T-cell (primary cell): ENCODE measurements around the gene RAD51D. TPM values are rescaled to one million over a fixed set of nuclear protein-coding genes. Genes with fewer than 3 reads are reported as not detected.
"Not testable (repeated sequence)": the region's sequence is repeated elsewhere in the genome, so short reads cannot be mapped to it uniquely, and the experiment has no call there.

Source experiments
- ATAC-seq, 4 experiments: fragments of 200-7000 bp in 3 of 4; fragments of 150-1000 bp in 1 of 4; cut with Tn5 transposase; replicated peaks in 1 of 4; 1 replicate in 3 of 4; 2 replicates in 1 of 4; pipeline ENCODE4 v1.10.0; 2021; ENCODE audit warnings: moderate library complexity in 3 of 4, mild to moderate bottlenecking in 2 of 4, moderate number of reproducible peaks in 1 of 4
- CTCF ChIA-PET, 2 donors: fragments of 300-600 bp; sonication (Branson Sonifier 250); formaldehyde crosslinking; loops; one replicate each; lab custom pipeline; 2022; ENCODE audit warnings: antibody characterized with exemption in 2 of 2; lab: Charles Lee
- POLR2A ChIA-PET, 2 donors: fragments of 300-600 bp; sonication (Branson Sonifier 250); formaldehyde crosslinking; loops; one replicate each; lab custom pipeline; 2022; ENCODE audit warnings: antibody characterized with exemption in 2 of 2; lab: Charles Lee
- DNase-seq, 35 experiments: peaks; one replicate each; pipeline versions ENCODE4 v3.0.0 to v3.0.0-alpha.2; 2013 to 2023
- H3K27ac ChIP-seq: one replicate; pipeline ENCODE4 v1.5.1; 2013; ENCODE audit warnings: low read length
- H3K27me3 ChIP-seq, 2 experiments: replicated peaks in 1 of 2; 1 replicate in 1 of 2; 2 replicates in 1 of 2; pipeline versions ENCODE4 v1.6.1 to v1.7.0; 2013; ENCODE audit warnings: low read length in 1 of 2, mixed read lengths in 1 of 2; ENCODE audit not compliant: control insufficient read depth in 2 of 2, insufficient read depth in 2 of 2; ENCODE audit errors: extremely low read depth in 1 of 2
- H3K36me3 ChIP-seq, 2 donors: 1 replicate in 1 of 2; 2 replicates in 1 of 2; pipeline versions ENCODE4 v1.6.1 to v1.7.0; 2013; ENCODE audit warnings: low read length in 1 of 2; ENCODE audit not compliant: control insufficient read depth in 2 of 2, insufficient read depth in 1 of 2; ENCODE audit errors: extremely low read depth in 1 of 2
- H3K4me1 ChIP-seq, 2 experiments: 1 replicate in 1 of 2; 2 replicates in 1 of 2; pipeline versions ENCODE4 v1.6.1 to v1.7.0; 2013; ENCODE audit warnings: low read length in 2 of 2, mixed read lengths in 1 of 2; ENCODE audit not compliant: insufficient read depth in 2 of 2, control insufficient read depth in 1 of 2; ENCODE audit errors: extremely low read depth in 1 of 2
- H3K4me3 ChIP-seq, 2 donors: 1 replicate in 1 of 2; 2 replicates in 1 of 2; pipeline versions ENCODE4 v1.5.1 to v1.7.0; 2013; ENCODE audit warnings: mild to moderate bottlenecking in 2 of 2, low read length in 1 of 2, moderate library complexity in 1 of 2; ENCODE audit not compliant: control insufficient read depth in 1 of 2; ENCODE audit errors: extremely low read depth in 1 of 2
- H3K9me3 ChIP-seq: 2 replicates; pipeline ENCODE4 v1.7.0; 2013
- H3K27ac Mint-ChIP-seq, 2 donors: one replicate each; pipeline ENCODE4 v1.8.0; 2020 to 2021; ENCODE audit warnings: mild to moderate bottlenecking in 2 of 2, mixed read lengths in 2 of 2
- H3K27me3 Mint-ChIP-seq, 2 donors: one replicate each; pipeline ENCODE4 v1.8.0; 2021 to 2022; ENCODE audit warnings: mixed read lengths in 2 of 2
- H3K36me3 Mint-ChIP-seq: one replicate; pipeline ENCODE4 v1.8.0; 2021; ENCODE audit warnings: mixed read lengths
- H3K4me1 Mint-ChIP-seq, 3 donors: one replicate each; pipeline ENCODE4 v1.8.0; 2020 to 2022; ENCODE audit warnings: mixed read lengths in 3 of 3, mild to moderate bottlenecking in 1 of 3
- H3K4me3 Mint-ChIP-seq, 3 donors: one replicate each; pipeline ENCODE4 v1.8.0; 2020 to 2022; ENCODE audit warnings: mild to moderate bottlenecking in 3 of 3, mixed read lengths in 3 of 3, moderate library complexity in 3 of 3
- H3K9me3 Mint-ChIP-seq, 3 donors: one replicate each; pipeline ENCODE4 v1.8.0; 2020 to 2022; ENCODE audit warnings: mixed read lengths in 3 of 3
- WGBS: methylation state at CpG from one replicate; pipeline ENCODE4 v1.1.5; 2013; ENCODE audit warnings: missing lambda C conversion rate; ENCODE audit not compliant: insufficient coverage; 5-methylcytosine and 5-hydroxymethylcytosine counted together
- total RNA-seq, 35 experiments: library from RNA in 6 of 35; stranded (reverse) in 6 of 35; fragments of 120-200 nt in 1 of 35; gene quantifications; one replicate each; pipeline versions ENCODE4 v1.2.1 to v1.2.4 and lab custom pipeline; 2013 to 2026

RAD51D gene
- total RNA-seq, 5 donors from 2014 or later (not counting 1 experiment from before 2014, with no cell fraction given) = 14.6 to 29.9 (median 19.0) TPM

DNA sequence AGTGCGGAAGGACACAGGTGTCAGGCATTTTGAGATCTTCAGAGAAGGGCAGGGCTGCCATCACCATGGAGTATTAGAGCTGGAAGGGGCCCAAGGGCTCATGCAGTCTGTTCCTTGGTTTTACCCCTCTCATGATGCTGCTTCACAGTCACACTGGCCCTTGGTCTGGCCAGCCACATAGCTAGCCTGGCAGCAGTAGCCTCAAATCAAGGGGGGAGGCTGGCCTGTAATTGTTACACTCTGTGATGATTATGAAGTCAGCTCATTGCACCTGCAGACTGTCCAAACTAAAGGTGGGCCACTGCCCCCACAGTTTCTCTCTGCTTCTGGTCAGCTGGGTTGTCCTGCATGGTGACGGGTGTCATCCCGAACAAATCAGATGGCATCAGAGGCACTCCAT is 1.7 kb upstream of the RAD51D start, which contains the start of gene FNDC8:
Gene FNDC8, plus strand, starts transcription at position 301 of the 400 bp plus-strand sequence. Its CDS starts 79 bp downstream, at position 380.
- WGBS = no CpG with 5 or more reads among the region's 3 CpGs
- H3K4me3 Mint-ChIP-seq = peak within 1 kb of the TSS in 2 of 3 donors; percentile 21 to 41
- CTCF ChIA-PET = interaction anchor here (0.5 to 0.9 kb wide), 4 partner anchors 10 to 418 kb away, joined by 3 to 5 read pairs (median 4); no protein-coding TSS in a partner anchor

DNA sequence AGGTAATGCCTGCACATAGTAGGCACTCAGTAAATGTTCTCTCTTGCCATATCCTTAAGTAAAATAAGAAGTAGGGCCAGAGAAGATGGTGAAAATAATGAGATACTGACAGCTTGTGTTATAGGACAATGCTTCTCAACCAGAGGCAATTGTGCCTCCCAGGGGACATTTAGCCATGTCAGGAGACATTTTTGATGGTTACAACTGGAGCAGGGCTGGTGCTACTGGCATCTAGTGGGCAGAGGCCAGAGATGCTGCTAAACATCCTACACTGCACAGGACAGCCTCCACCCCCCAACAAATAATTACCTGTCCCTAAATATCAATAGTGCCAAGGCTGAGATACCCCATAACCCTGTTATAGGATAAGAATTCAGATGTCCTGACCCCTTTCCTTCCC is 1.7 kb downstream of the RAD51D start:
- peak overlapping the region; percentile 62 to 80 for H3K27ac Mint-ChIP-seq
- Histone ChIP-seq H3K9me3 (no peaks in the 10 kb centered on the region), H3K27me3 (no peaks in the 10 kb centered on the region), H3K4me1 (peaks cover 2 to 33% of the 10 kb centered on the region in 2 experiments), H3K36me3 (peaks cover 0 to 4% of the 10 kb centered on the region in 2 donors), H3K27ac (no peak overlapping the region), H3K4me3 (no peak overlapping the region)
- H3K4me1 Mint-ChIP-seq = peaks cover 37 to 44% (median 38%) of the 10 kb centered on the region in 3 donors
- ChIA-PET CTCF (interaction anchor here (0.9 to 3.1 kb wide), 4 partner anchors 54 to 576 kb away, joined by 3 to 18 read pairs (median 6); partner anchors contain the start of gene RFFL (in 1 of the 2)), POLR2A (interaction anchor here in 1 of 2 donors (0.6 kb wide), 3 partner anchors 26 to 585 kb away, joined by 3 to 4 read pairs (median 3); no protein-coding TSS in a partner anchor)
- ATAC-seq = no peak
- H3K9me3 Mint-ChIP-seq = no peaks in the 10 kb centered on the region
- H3K36me3 Mint-ChIP-seq = peaks cover 13% of the 10 kb centered on the region
- DNase-seq = peak in 17 of 35 experiments; percentile 7 to 51 (median 14)
- no peaks in the 10 kb centered on the region for H3K27me3 Mint-ChIP-seq
- peak overlapping the region; percentile 86 to 93 (median 88) for H3K4me3 Mint-ChIP-seq

More for the DNA sequence above, 1.7 kb upstream of the RAD51D start, which contains the start of gene FNDC8:
- Histone ChIP-seq H3K27me3 (no peaks in the 10 kb centered on the region), H3K9me3 (no peaks in the 10 kb centered on the region), H3K36me3 (peaks cover 0 to 4% of the 10 kb centered on the region in 2 donors), H3K27ac (no peak within 1 kb of the TSS), H3K4me1 (peaks cover 2 to 33% of the 10 kb centered on the region in 2 experiments), H3K4me3 (no peak within 1 kb of the TSS)
- H3K36me3 Mint-ChIP-seq = peaks cover 4% of the 10 kb centered on the region
- H3K4me1 Mint-ChIP-seq = peaks cover 28 to 30% (median 30%) of the 10 kb centered on the region in 3 donors
- POLR2A ChIA-PET = interaction anchor here in 1 of 2 donors (0.6 kb wide), 1 partner anchor 12 kb away, joined by 3 read pairs; no protein-coding TSS in a partner anchor
- H3K27ac Mint-ChIP-seq = no peak within 1 kb of the TSS
- ATAC-seq (no peak), DNase-seq (no peak)
- no peaks in the 10 kb centered on the region for H3K9me3 Mint-ChIP-seq
- no peaks in the 10 kb centered on the region for H3K27me3 Mint-ChIP-seq

DNA sequence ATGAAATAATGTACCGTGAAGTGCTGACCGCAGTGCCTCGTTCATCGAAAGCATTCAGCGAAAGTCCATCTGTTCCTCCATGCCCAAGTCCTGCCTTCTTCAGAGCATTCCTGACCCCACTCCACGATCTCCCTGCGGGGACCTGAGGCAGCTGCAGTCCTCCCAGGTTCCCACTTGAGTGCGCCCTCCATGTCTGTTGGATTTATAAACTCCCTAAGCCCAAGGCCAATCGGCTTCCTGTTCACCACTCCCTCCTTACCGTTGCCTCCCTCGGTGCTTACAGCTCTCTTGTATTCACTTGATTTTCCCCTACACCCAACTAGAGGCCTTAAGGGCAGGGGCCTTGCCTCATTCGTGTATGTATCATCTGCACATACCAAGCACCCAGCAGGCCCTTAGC is 2.8 kb downstream of the RAD51D start:
- peaks cover 2 to 33% of the 10 kb centered on the region in 2 experiments for H3K4me1 ChIP-seq
- no peak overlapping the region for H3K27ac ChIP-seq
- H3K27me3 ChIP-seq = no peaks in the 10 kb centered on the region
- Mint-ChIP-seq H3K4me3 (no peak overlapping the region), H3K9me3 (no peaks in the 10 kb centered on the region), H3K27ac (peak overlapping the region in 1 of 2 donors; percentile 12), H3K4me1 (peaks cover 37 to 44% (median 38%) of the 10 kb centered on the region in 3 donors), H3K36me3 (peaks cover 18% of the 10 kb centered on the region), H3K27me3 (no peaks in the 10 kb centered on the region)
- DNase-seq (no peak), ATAC-seq (no peak)
- H3K4me3 ChIP-seq = no peak overlapping the region
- no peaks in the 10 kb centered on the region for H3K9me3 ChIP-seq
- peaks cover 0 to 4% of the 10 kb centered on the region in 2 donors for H3K36me3 ChIP-seq
- 94% methylated on average over 12 of the region's 12 CpGs for WGBS
- POLR2A ChIA-PET = no interaction called here
- CTCF ChIA-PET = no interaction called here

DNA sequence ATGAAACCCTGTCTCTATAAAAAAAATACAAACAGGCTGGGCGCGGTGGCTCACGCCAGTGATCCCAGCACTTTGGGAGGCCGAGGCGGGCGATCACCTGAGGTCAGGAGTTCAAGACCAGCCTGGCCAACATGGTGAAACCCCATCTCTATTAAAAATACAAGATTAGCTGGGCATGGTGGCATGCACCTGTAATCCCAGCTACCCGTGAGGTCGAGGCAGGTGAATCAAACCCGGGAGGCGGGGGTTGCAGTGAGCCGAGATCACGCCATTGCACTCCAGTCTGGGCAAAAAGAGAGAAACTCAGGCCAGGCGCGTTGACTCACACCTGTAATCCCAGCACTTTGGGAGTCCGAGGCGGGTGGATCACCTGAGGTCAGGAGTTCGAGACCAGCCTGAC is 8.9 kb downstream of the RAD51D start:
- H3K27ac ChIP-seq, ATAC-seq, H3K9me3 Mint-ChIP-seq, H3K4me1 ChIP-seq, CTCF ChIA-PET, H3K9me3 ChIP-seq, H3K27me3 Mint-ChIP-seq, DNase-seq, POLR2A ChIA-PET, H3K27ac Mint-ChIP-seq, H3K4me3 Mint-ChIP-seq, H3K27me3 ChIP-seq, H3K4me3 ChIP-seq: not testable (repeated sequence)
- WGBS = 93% methylated on average over 7 of the region's 17 CpGs
- H3K36me3 Mint-ChIP-seq = peaks cover 26% of the 10 kb centered on the region
- peaks cover 2 to 11% (median 8%) of the 10 kb centered on the region in 3 donors for H3K4me1 Mint-ChIP-seq
- peaks cover 5 to 13% of the 10 kb centered on the region in 2 donors for H3K36me3 ChIP-seq

DNA sequence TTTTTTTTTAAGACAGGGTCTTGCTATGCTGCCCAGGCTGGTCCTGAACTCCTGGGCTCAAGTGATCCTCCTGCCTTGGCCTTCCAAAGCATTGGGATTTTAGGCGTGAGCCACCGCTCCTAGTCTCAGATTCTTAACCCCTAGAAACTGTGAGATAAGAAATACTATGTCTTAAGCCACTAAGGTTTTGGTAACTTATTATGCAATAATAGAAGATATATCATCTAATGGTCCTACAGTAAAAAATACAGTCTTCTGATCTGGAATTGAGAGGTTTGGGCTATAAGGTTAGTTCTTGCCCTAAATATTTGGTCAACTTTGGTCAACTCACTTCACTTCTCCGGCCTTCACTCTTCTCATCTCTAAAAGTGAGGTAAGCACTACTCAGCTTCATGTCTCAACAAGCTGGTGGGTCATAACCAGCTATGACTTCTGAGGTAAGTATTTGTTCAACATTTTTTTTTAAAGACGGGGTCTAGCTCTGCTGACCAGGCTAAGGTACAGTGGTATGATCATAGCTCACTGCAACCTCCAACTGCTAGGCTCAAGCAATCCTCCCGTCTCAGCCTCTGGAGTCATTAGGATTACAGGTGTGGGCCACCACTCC is 14.7 kb downstream of the RAD51D start:
- CTCF ChIA-PET = interaction anchor here in 1 of 2 donors (0.5 kb wide), 1 partner anchor 1341 kb away, joined by 3 read pairs; no protein-coding TSS in a partner anchor
- WGBS = no CpG with 5 or more reads among the region's 5 CpGs
- peaks cover 42% of the 10 kb centered on the region for H3K36me3 Mint-ChIP-seq
- no peaks in the 10 kb centered on the region for H3K27me3 Mint-ChIP-seq
- Histone ChIP-seq H3K4me1 (no peaks in the 10 kb centered on the region), H3K27ac (no peak overlapping the region), H3K4me3 (no peak overlapping the region), H3K27me3 (no peaks in the 10 kb centered on the region), H3K9me3 (no peaks in the 10 kb centered on the region), H3K36me3 (peaks cover 10 to 52% of the 10 kb centered on the region in 2 donors)
- H3K27ac Mint-ChIP-seq = no peak overlapping the region
- peaks cover 0 to 7% (median 0%) of the 10 kb centered on the region in 3 donors for H3K4me1 Mint-ChIP-seq
- DNase-seq (no peak), ATAC-seq (no peak)
- no peak overlapping the region for H3K4me3 Mint-ChIP-seq
- H3K9me3 Mint-ChIP-seq = no peaks in the 10 kb centered on the region
- POLR2A ChIA-PET = no interaction called here

GRCh38 chr17:35103271-35103670 is 16.4 kb downstream of the RAD51D start:
- H3K4me3 Mint-ChIP-seq = no peak overlapping the region
- no CpG with 5 or more reads among the region's 5 CpGs for WGBS
- Histone ChIP-seq H3K27me3 (no peaks in the 10 kb centered on the region), H3K27ac (no peak overlapping the region), H3K4me1 (no peaks in the 10 kb centered on the region), H3K9me3 (no peaks in the 10 kb centered on the region), H3K4me3 (no peak overlapping the region), H3K36me3 (peaks cover 12 to 61% of the 10 kb centered on the region in 2 donors)
- ChIA-PET CTCF (no interaction called here), POLR2A (no interaction called here)
- H3K27ac Mint-ChIP-seq = no peak overlapping the region
- DNase-seq (no peak), ATAC-seq (no peak)
- no peaks in the 10 kb centered on the region for H3K9me3 Mint-ChIP-seq
- peaks cover 0 to 7% (median 0%) of the 10 kb centered on the region in 3 donors for H3K4me1 Mint-ChIP-seq
- no peaks in the 10 kb centered on the region for H3K27me3 Mint-ChIP-seq
- peaks cover 46% of the 10 kb centered on the region for H3K36me3 Mint-ChIP-seq
